ENCODE measurements around the gene IL20. TPM values are rescaled to one million over a fixed set of nuclear protein-coding genes. Genes with fewer than 3 reads are reported as not detected.

The IL20 gene
- total RNA-seq, 6 experiments from 2014 or later: not detected

DNA sequence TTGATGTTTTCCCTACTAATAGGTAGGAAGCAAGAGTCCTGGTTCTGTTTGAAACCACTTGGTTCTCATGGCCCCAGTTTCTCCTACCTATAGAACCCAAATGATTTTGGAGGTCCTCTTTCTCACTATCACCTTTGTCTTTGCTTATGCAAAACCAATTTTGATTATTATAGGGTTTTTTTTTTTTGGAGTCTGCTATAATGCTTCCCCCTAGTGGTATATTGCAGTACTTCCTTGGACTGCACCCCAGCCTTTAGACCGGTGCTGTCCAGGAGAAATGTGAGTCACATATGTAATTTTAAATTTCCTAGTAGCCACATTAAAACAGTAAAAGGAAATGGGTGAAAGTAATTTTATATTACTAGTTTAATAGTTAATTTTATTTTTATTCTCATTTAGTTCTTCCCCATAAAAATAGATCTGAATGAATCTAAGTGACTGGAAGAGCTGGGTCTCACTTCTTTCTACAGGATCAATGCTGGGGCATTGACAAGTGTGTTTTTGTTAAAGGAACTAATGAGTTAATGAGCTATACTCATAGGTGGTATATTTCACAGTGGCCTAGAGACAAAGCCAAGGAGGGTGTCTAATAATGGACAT lies 45.7 kb downstream of the IL20 start:
- TF ChIP-seq, protein P1, sequence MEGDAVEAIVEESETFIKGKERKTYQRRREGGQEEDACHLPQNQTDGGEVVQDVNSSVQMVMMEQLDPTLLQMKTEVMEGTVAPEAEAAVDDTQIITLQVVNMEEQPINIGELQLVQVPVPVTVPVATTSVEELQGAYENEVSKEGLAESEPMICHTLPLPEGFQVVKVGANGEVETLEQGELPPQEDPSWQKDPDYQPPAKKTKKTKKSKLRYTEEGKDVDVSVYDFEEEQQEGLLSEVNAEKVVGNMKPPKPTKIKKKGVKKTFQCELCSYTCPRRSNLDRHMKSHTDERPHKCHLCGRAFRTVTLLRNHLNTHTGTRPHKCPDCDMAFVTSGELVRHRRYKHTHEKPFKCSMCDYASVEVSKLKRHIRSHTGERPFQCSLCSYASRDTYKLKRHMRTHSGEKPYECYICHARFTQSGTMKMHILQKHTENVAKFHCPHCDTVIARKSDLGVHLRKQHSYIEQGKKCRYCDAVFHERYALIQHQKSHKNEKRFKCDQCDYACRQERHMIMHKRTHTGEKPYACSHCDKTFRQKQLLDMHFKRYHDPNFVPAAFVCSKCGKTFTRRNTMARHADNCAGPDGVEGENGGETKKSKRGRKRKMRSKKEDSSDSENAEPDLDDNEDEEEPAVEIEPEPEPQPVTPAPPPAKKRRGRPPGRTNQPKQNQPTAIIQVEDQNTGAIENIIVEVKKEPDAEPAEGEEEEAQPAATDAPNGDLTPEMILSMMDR (IDR thresholded peaks at IDR 0.05): peak; percentile 97
- Mint-ChIP-seq H3K4me3 (no peak overlapping the region), H3K9me3 (no peaks in the 10 kb centered on the region), H3K27me3 (ENCODE audit: insufficient read depth) (peaks cover 6% of the 10 kb centered on the region), H3K4me1 (ENCODE audit: low read depth) (peaks cover 18% of the 10 kb centered on the region), H3K27ac (no peak overlapping the region), H3K36me3 (ENCODE audit: low read depth) (peaks cover 5% of the 10 kb centered on the region; the same call in 1 of the 2 replicates)
- DNase-seq: peak; percentile 59

DNA sequence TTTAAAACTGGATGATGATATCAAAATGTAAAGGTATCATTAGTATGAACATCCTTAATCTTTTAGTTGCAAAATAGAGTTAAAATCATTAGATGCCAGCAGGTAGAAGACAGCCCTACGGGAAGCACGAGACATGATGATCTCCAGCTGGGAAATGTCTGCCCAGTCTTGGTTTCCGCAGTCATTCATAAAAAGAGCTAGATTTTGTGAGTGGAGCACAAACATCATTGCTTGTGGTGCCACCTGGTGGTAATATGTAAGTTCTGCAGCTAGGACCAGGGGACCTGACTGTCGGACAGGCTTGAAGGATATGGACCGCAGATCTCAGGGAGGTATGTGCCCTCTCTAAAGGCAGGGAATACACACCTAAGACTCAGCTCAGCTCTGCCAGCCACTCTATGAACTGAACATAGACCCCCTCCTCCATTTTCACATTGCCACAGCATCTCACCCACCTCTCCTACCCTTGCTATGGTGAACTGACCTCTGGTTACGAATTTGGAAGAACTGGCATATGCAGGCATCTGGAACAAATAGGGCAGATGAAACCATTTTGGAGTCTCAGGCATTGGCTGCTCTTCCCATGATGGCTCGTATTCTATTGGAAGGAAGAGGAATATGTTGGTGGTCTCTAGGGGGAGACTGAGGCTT lies 47.1 kb downstream of the IL20 start:
- Mint-ChIP-seq H3K4me1 (ENCODE audit: low read depth) (peaks cover 11% of the 10 kb centered on the region), H3K36me3 (ENCODE audit: low read depth) (no peaks in the 10 kb centered on the region), H3K27ac (no peak overlapping the region), H3K4me3 (no peak overlapping the region), H3K9me3 (no peaks in the 10 kb centered on the region), H3K27me3 (ENCODE audit: insufficient read depth) (peaks cover 10% of the 10 kb centered on the region)
- TF ChIP-seq, protein P1 (IDR thresholded peaks at IDR 0.05): peak; percentile 95
- DNase-seq: peak; percentile 76

DNA sequence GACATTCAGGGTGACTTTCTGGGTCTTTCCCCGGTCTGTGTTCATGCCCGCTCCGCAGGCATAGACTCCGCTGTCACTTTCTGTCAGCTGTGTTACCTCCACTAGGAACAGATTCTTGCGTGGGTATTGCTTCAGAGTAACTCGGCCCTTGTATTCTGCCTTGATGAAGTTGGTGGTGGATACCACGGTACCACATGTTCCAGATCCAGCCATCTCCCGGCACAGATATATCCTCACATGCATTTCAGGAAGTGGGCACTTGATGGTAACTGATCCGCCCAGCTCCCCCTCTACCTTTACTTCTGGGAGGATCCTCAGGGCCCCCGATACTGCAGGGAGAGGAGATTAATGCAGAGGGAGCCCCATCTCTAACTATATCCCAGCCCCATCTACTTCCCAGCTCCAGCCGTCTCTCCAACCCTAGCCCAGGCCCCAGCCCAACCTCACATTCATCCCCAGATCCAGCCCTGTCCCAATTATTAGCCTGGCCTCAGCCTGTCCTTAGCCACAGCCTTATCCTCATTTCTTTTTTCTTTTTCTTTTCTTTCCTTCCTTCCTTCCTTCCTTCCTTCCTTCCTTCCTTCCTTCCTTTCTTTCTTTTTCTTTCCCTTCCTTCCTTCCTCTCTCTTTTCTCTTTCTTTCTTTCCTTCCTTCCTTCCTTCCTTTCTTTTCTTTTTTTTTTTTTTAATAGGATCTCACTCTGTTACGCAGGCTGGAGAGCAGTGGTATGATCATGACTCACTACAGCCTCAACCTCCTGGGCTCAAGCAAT lies 48.5 kb downstream of the IL20 start:
- H3K4me1 Mint-ChIP-seq (ENCODE audit: low read depth): peaks cover 4% of the 10 kb centered on the region
- no peaks in the 10 kb centered on the region for H3K9me3 Mint-ChIP-seq
- H3K27me3 Mint-ChIP-seq (ENCODE audit: insufficient read depth): peaks cover 12% of the 10 kb centered on the region
- H3K36me3 Mint-ChIP-seq (ENCODE audit: low read depth): no peaks in the 10 kb centered on the region
- no peak for DNase-seq
- TF ChIP-seq, protein P1 (IDR thresholded peaks at IDR 0.05): no peak
- no peak overlapping the region for H3K4me3 Mint-ChIP-seq
- no peak overlapping the region for H3K27ac Mint-ChIP-seq

DNA sequence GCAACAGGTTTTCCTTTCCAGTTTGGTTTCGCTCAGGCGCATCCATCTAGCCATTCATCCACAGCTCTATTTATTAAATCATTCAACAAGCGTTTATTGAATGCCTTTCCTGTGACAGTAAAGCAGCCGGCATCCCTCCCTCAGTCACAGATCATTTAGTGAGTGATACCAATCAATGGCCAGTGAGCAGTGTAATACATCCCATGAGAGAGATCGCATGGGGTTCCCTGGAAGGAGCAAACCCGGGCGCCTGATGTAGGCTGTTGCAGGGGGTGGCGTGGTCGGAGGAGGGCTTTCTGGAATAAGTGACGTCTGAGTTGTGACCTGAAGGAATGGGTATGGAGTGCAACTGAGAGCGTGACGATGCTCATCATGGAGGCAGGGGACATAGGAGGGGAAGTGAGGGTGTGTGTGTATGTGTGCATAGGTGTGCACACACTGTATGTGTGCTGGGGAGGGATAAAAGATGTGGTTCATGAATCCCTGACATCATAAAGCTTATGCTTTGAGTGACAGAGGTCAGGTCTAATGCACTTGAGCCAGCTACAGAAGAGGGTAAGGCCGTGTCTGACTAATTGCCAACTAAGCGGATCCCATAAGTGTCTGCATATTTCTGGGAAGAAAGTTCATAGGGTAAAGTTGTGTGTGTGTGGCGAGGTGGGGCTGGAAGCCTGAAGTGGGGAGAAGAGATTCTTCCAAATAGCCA lies 49.8 kb downstream of the IL20 start:
- TF ChIP-seq, protein P1 (IDR thresholded peaks at IDR 0.05): no peak
- peaks cover 15% of the 10 kb centered on the region for H3K27me3 Mint-ChIP-seq (ENCODE audit: insufficient read depth)
- H3K4me3 Mint-ChIP-seq: no peak overlapping the region
- no peak overlapping the region for H3K27ac Mint-ChIP-seq
- no peak for DNase-seq
- no peaks in the 10 kb centered on the region for H3K36me3 Mint-ChIP-seq (ENCODE audit: low read depth)
- no peaks in the 10 kb centered on the region for H3K9me3 Mint-ChIP-seq
- H3K4me1 Mint-ChIP-seq (ENCODE audit: low read depth): peaks cover 4% of the 10 kb centered on the region

DNA sequence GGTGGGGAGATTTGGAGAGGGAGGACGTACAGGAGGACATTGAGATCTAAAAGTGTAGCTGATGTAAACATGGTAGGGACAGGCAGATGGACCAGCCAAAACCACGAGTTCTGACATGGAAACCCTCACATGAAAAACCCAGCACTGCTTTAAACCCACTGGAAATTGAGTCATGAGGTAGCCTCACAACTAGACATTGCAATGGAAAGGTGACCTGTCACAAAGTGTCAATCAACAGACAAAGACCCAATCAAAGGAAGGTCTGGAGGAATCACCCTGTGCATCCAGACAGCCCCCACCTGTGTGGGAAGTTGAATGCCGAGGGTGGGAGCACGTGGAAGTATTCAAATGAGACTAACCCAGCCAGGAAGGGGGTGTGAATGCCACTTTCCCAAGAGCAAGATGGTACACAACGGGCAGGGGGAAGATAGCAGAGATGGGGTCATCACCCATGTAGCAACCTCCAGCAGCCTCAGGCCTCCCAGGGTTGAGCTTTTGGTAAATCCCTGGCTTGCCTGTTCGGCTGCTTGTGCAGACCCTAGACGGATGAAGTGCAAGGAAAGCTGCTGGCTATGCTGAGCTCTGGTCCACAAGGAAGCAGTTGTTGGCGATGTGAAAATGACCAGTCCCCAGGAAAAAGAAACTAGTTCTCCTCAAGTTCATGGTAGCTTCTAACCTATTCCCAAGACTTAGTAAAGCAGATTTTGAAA lies 50.7 kb downstream of the IL20 start:
- TF ChIP-seq, protein P1 (IDR thresholded peaks at IDR 0.05): no peak
- DNase-seq: no peak
- Mint-ChIP-seq H3K27ac (no peak overlapping the region), H3K9me3 (no peaks in the 10 kb centered on the region), H3K4me3 (no peak overlapping the region), H3K36me3 (ENCODE audit: low read depth) (no peaks in the 10 kb centered on the region), H3K4me1 (ENCODE audit: low read depth) (peaks cover 4% of the 10 kb centered on the region), H3K27me3 (ENCODE audit: insufficient read depth) (peaks cover 15% of the 10 kb centered on the region)
